Effector memory CD4-positive, alpha-beta T cell (primary cell): ENCODE measurements around the gene CCL4.

Experiments used
- DNase-seq, 3 donors: peaks; one replicate each; pipeline ENCODE4 v3.0.0-alpha.2; 2020
- H3K27ac ChIP-seq: 2 replicates; pipeline ENCODE4 v1.7.0; 2013; ENCODE audit warnings: mild to moderate bottlenecking, low read length, moderate library complexity; ENCODE audit not compliant: insufficient read depth, poor library complexity, severe bottlenecking
- H3K27me3 ChIP-seq: replicated peaks from 2 replicates; pipeline ENCODE4 v1.7.0; 2013; ENCODE audit warnings: mild to moderate bottlenecking, low read length; ENCODE audit not compliant: insufficient read depth, control insufficient read depth, poor library complexity, severe bottlenecking
- H3K36me3 ChIP-seq: 2 replicates; pipeline ENCODE4 v1.7.0; 2013; ENCODE audit warnings: mild to moderate bottlenecking, low read length, moderate library complexity; ENCODE audit not compliant: control insufficient read depth, insufficient read depth
- H3K4me1 ChIP-seq: 2 replicates; pipeline ENCODE4 v1.7.0; 2013; ENCODE audit warnings: low read length, mild to moderate bottlenecking; ENCODE audit not compliant: control insufficient read depth, insufficient read depth, poor library complexity, severe bottlenecking
- H3K4me3 ChIP-seq: 2 replicates; pipeline ENCODE4 v1.7.0; 2013; ENCODE audit warnings: low read length, low read depth, mild to moderate bottlenecking; ENCODE audit not compliant: insufficient read depth, poor library complexity, severe bottlenecking
- H3K9me3 ChIP-seq: 2 replicates; pipeline ENCODE4 v1.7.0; 2013; ENCODE audit warnings: mild to moderate bottlenecking, low read length, moderate library complexity; ENCODE audit not compliant: control insufficient read depth

Gene CCL4

GRCh38 chr17:36152639-36153120, 49.1 kb downstream of the CCL4 start:
- no peak for DNase-seq
- H3K27me3 ChIP-seq, result no peaks in the 10 kb centered on the region
- no peak overlapping the region for H3K27ac ChIP-seq
- H3K9me3 ChIP-seq, result no peaks in the 10 kb centered on the region
- no peaks in the 10 kb centered on the region for H3K36me3 ChIP-seq
- H3K4me3 ChIP-seq, result no peak overlapping the region
- no peaks in the 10 kb centered on the region for H3K4me1 ChIP-seq

- Histone ChIP-seq H3K27ac (no peak overlapping the region), H3K27me3 (no peaks in the 10 kb centered on the region), H3K36me3 (no peaks in the 10 kb centered on the region), H3K9me3 (no peaks in the 10 kb centered on the region), H3K4me3 (no peak overlapping the region), H3K4me1 (no peaks in the 10 kb centered on the region)
- DNase-seq, result no peak
Measured at GRCh38 chr17:36153895-36154610, 50.4 kb downstream of the CCL4 start.
